Activated naive CD4-positive, alpha-beta T cell treated with anti-CD3 and anti-CD28 coated beads, Interleukin-2, amount 50 U/mL, for 16 hours (primary cell): ENCODE results near the gene DIP2C.
"Not testable (repeated sequence)": the region's sequence is repeated elsewhere in the genome, so short reads cannot be mapped to it uniquely, and the experiment has no call there.

Source experiments
- DNase-seq: peaks from one replicate; pipeline ENCODE4 v3.0.0-alpha.2; 2020

Gene DIP2C

DNA sequence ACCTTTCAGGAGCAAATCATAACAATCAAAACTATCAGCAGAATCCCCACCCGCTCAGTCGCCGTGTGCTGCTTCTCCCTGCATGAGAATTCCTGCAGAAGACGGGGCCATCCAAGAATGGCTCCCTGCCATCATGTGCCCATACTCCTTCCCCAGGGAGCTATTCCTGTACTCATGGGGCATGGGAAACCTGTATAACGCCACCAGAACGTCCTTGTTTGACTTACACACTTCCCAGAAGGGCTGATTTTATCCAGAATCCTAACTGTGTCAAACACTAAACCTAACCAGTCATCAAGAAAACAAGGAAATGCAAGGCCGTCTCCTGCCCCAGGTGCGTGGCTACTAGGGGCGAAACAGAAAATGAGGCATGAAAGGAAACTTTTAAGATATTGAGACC lies 16.0 kb downstream of the DIP2C start:
- no peak for DNase-seq

DNA sequence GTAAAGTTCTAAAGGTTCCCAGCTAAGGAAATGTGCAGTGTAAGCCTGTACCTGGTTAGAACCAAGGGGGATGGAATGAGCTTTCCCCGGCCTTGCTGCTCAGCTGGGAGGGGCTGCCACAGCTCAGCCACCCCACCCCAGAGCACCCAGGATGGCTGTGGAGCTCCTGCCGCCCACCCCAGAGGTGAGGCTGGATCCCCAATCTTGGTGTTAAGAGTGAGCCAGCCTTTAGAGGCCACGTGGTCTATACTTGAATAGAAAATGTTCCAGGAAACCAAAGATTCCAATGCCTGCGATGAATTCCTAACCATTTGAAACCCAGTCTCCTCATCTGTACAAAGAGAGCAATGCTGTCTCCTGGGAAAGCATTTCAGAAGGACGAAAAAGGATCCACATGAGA lies 16.5 kb downstream of the DIP2C start:
- no peak for DNase-seq

DNA sequence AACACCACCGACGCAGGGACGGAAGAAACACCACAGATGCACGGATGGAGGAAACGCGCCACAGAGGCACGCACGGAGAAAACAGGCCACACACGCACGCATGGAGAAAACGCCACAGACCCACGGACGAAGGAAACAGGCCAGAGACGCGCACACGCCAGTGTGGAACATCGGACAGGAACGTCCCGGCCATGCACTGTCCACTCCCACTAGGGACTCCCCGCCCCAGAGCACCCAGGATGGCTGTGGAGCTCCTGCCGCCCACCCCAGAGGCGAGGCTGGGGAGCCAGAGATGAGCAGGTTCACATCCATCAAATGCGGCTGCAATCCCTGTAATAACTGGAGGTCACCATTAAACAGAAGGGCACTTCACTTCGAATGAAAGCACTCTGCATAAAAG lies 17.3 kb downstream of the DIP2C start:
- no peak for DNase-seq

DNA sequence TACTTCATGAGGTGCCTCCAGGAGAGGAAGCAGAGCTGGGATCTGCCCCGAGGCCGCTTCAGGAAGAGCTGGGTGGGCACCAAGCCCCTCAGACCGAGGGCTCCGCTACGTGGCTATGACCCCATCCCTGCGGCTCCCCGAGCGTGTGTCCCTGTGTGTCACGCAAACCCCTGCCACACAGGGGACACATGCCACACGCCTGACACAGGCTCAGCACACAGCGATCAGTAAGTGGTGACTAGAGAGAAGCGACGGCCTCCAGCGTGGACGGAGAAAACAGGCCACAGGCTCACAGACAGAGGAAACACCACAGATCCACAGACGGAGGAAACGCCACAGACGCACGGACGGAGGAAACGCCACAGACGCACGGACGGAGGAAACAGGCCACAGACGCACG lies 18.5 kb downstream of the DIP2C start:
- DNase-seq: no peak

DNA sequence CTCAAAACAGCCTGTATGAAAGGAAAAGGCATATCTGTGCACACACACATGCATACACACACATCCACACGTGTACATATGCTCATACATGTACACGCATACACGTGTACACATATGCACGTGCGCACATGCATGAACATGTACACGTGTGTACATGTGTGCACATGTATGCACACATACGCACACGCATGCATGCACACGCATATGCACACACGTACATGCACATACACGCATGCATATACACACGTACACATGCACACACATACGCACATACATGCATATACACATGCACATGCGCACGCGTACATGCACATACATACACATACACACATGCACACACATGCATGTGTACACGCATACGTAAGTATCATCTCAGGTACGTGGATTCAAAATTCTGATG lies 19.4 kb downstream of the DIP2C start:
- DNase-seq: no peak

DNA sequence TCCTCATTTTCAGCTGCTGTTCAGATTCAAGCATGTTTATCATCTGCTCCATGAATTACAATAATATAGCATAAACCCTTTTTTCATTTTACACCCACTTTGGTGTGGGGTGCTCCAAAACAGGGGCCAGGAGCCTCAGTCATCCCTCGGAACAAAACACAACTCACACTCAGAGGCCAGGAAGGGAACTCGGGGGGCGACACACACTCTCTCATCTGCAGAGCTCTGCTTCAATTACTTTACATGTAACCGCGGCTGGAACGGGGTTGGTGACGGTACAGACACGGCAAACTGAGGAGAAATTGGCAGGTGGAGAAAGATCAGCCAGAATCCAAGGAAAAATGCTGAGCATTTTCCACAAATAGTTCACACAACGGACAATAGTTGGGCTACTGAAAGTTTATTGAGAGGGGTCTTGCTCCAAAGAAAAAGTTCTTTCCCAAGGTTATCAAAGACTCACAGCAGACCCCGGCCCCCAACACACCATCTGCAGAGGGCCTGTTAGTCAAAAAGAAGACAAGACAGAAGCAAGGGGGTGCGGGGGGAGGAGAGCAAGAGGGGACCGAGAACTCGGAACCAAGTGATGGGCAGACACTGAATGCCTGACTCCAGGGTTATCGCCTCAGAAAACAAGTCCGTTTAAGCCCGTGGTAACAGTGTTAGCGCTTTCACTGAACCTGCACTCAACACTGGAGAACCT lies 20.5 kb downstream of the DIP2C start:
- no peak for DNase-seq

DNA sequence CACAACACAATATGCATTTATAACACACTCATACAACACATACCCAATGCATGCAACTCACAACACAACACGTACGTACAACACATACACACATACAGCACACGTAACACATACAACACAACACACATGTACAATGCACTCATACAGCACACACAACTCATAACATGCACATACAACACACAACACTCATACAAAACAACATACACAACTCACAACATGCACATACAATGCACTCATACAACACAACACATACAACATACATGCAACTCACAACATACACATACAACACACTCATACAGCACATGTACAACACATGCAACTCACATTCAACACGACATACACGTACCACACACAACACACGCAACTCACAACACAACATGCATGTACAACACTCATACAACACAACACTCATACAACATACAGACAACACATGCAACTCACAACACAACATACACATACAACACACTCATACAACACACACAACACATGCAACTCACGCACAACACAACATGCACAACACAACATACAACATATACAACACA lies 21.8 kb downstream of the DIP2C start:
- DNase-seq: no peak

DNA sequence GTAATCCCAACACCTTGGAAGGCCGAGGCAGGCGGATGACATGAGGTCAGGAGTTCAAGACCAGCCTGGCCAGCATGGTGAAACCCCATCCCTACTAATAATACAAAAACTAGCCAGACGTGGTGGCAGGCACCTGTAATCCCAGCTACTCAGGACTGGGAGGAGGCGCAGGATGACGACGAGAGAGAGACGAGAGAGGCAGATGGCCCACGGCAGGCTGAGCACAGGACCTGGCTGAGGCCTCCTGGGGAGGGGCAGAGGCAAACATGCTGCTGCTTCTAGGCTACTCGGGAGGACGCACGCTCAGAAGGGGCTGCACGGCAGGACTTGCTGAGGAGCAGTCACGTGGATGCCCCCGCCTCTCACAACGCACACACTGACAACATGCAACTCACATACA lies 22.4 kb downstream of the DIP2C start:
- DNase-seq: no peak

DNA sequence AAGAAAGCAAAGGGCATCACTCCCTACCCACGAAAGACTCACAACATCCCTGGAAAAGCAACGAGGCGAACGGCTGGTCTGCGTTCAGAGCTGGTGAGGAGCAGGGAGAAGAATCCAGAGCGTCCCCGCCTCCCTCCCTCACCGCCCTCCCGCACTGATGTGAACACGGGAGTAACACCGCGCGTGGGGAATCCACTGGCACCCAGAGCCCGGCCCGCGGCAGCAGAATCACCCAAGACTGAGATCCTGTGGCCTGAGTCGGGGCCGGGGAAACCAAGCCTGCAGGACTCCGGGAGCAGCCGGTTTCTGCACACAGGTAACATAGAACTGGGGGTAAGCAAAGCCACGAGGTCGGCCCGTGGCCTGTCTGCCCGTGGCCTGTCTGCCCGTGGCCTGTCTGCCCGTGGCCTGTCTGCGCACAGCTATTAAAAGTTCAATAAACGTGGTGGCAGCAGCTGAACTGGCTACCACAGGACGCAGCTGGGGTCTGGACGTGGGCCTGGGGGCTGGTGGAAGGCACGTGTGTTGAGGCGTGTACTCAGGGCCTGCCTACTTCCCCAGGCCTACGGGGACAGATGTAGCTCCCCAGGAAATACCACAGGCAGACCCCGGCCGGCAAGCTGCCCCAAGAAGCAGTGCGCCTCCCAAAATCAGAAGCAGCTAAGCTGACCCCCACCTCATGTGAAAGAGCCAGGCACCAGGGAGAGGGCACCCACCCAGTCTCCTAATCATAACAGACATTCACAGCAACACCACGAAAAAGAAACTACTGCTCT lies 23.0 kb downstream of the DIP2C start:
- no peak for DNase-seq

DNA sequence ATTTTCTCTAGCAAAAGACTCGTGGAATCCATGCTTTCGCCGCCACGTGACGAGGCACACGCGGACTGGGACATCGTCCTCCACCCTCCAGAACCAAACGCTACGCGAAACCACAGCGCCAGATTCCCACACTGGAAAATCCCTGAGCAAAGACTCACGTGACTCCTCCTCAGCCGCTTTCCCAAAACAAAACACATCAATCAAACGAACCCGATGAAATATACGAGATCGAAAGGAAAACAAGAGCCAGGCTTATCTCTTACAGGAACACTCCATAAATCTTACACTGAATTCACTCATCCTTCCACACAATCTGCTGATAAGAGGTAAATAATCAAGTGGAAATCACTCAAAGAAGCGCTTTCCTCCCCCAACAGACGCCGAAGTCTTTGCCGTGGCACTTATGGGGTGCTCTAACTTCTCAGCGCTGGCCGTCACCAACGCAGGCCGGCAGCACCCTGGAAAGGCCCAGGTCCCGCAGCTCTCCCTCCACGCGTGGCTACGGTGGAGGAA lies 23.8 kb downstream of the DIP2C start:
- DNase-seq: no peak

DNA sequence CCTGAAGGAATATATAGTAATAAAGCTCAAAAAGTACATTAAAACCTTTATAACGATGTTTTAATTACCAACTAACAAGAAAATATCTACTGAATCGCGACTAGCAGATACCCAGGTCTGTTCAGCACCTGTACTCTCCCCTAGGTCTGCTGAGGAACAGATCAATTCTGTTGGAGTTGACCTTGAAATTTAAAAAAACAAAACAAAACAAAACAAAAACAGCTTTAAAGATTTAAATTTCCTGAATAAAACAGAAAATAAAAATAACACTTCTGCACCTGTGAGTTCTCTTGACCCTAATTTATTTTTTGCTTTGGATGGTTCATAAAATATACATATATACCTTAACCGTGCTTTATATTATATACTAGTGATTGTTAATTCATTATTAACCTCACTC lies 24.6 kb downstream of the DIP2C start:
- DNase-seq: no peak

DNA sequence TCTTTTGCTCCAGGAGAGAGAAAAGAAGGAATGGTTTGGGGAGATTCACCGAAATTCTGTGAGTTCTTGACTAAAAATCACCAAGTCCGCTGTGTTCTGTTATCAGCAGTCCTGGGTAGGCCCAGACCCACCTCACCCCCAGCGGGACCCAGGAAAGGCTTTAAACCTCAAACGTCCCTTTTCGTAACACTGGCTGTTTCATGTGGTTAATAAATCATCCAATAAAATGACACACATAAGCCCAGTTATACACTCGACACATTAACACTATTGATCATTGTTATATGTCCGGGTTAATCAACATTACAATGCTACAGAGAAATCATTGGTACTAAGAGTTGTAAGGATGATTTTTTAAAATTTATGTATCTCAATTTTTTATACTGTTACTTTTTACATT lies 25.2 kb downstream of the DIP2C start:
- DNase-seq: no peak

DNA sequence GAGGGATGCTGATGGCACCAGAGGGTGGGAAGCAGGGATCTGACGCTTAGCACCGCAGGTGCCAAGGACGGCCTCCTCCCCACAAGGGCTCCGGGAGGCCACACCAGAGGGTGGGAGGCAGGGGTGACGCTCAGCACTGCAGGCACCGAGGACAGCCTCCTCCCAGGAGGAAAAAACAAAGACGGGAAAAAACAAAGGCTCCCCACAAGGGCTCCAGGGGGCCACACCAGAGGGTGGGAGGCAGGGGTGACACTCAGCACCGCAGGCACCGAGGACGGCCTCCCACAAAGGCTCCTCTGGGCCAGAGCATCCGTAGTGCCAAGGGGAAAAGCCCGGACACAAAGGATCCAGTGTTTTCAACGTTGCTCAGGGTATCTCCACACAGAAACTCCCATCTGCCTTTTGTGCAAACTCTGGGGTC lies 25.6 kb downstream of the DIP2C start:
- DNase-seq: no peak

DNA sequence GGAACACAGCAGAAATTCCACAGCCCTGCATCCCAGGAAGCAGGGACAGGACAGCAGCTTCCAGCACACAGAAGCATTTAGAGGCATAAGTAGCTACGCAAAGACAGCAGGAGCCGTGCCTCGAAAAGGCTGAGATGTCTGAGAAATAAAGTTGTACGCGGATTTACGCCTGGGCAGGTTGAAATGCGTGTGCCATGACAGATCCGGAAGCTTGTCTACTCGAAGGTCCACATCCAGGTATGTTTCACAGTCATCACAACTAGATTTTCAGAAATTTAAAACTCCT lies 26.1 kb downstream of the DIP2C start:
- no peak for DNase-seq

DNA sequence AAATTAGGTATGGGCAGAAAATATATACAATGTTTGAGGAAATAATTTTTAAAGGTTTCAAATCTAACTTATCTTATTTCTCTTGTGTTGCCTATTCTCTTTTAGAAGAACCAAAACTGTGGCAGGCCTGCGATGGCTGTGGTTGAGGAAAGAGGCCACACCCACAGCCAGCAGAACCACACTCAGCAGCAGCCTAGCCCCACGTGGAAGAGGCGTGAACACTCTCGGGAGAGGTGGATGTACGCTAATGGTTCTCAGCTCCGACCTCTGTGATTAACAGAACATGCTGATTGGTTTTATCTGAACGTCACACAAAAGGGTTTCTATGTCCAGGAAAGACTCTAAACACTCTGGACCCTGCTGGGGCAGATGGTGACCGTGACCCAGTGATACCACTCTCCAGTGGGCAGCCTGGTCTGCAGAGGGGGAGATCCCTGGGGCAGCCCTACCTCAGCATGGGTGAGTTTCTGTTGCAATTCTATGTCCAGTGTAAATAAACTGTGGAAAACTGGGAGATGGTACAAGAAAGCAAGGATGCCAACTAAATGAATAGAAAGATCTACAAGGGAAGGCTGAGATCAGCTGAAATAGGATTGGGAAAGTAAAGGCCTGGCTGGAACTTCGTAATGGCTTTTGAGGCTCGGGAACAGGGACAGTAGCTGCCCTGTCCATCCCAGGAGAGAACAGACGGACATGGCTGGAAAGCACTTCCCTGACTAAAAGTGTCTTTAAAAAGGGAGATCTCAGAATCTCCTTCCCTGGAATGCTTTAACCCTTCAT lies 26.6 kb downstream of the DIP2C start:
- DNase-seq: no peak

DNA sequence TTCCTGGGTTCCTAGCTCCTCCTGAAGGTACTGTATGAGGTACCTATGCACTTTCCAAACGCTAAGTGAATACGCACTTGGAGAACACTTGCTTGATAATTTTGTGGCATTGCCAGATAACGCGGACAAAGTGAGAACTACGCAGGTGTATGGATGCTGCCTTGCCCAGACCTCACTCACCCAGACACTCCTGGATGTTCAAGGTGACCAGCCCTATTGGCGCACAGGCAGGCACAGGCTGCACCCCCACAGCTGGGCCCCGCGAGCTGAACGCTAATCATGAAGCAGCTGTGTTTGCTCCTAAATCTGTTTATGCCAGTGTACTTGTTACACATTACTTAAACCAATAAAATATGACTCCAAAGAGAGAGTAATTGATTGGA lies 27.3 kb downstream of the DIP2C start:
- no peak for DNase-seq

DNA sequence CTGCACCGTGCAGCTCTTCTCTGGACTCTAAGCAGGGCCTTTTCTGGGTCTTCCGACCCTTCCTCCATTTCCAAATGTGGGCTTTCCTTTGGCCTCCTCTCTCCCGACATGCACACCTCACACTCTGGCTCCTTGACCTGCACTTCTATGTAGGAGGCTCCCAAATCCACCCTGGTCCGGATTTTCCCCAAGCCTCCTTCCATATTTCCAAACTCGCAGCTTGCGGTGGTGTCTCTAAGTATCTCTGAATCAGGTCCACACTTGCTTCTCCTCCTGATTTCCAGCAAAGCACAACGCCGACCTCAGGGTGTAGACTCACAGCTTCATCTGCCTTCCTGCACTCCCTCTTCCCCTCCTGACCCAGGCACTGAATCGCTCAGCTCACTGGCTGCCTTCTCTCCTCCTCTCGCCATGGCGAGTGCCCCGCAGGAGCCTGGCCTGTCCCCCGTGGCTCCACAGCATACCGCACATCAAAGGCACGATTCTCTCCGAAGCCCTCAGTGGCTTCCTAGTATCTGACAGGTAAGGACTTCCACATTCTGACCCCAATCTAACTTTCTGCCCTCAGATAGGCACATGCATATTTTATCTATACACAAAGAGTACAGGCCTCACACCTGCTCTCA lies 27.8 kb downstream of the DIP2C start:
- no peak for DNase-seq

DNA sequence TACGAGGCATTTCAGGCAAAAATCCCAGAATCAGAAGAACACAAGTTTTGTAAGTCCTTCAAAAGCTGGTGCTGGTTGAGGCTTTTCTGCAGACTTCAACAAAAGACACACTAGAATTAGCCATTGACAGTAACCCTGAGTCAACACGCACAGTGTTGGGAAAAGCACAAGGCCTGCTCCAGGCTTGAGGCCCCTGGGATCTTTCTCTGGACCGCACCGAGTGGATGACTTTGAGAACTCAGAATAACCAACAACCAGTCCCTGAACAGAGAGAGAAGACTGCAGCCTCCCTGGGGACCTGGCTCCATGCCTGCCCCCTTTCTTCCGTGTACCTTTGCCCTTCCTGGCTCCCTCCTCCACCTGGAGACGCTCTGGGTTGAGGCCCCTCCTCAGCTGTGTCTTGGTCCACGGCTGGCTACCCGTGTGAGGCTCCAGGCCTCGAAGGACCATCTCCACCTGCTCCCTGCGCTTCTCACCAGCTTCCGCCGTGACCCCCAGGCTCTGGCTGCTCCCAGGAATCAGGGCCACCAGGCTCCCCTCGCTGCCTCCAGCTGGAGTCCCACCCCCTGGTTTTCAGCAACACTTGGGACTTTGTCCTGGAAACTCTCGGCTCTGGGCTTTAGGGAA lies 28.4 kb downstream of the DIP2C start:
- DNase-seq: no peak

DNA sequence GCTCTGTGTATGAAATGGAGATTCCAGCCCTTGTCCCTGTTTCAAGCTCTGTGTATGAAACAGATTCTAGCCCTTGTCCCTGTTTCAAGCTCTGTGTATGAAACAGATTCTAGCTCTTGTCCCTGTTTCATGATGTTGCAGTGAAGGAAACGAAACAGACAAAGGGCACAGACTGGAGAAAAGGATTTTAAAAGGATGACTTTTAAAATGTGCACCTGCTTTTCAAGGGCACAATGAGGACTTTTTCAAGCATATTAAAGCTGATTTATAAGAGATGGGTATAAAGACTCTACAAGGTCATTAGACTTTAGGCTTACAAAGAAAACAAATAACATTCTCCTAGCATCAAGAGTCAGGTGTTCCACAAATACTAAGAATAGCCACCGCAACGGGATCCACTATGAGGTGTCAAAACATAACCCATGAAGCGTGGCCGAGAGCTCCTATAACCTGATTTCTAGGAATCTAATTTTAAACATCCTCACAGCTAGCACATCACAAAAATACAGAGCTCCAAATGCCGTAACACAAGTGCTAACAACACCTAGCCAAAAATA lies 29.0 kb downstream of the DIP2C start:
- DNase-seq: no peak

DNA sequence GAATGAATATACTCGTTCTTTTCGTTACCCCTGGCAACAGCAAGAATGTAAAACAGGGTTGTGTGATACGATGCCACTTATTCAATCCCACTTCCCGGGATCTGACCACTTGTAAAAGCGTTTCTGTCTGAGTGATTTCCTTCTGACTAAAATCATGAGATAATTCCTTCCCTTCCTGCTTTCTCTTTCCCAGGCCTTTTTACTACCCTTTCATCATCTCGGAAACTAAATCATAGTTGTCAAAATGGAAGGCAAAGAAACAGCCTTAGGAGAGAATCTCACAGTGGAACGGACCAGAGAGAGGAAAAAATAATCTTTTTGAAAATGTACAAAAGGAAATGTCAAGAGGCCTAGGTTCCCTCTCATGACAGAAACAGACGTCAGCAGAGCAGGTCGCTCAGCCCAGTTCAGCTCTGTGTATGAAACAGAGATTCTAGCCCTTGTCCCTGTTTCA lies 29.8 kb downstream of the DIP2C start:
- DNase-seq: no peak

DNA sequence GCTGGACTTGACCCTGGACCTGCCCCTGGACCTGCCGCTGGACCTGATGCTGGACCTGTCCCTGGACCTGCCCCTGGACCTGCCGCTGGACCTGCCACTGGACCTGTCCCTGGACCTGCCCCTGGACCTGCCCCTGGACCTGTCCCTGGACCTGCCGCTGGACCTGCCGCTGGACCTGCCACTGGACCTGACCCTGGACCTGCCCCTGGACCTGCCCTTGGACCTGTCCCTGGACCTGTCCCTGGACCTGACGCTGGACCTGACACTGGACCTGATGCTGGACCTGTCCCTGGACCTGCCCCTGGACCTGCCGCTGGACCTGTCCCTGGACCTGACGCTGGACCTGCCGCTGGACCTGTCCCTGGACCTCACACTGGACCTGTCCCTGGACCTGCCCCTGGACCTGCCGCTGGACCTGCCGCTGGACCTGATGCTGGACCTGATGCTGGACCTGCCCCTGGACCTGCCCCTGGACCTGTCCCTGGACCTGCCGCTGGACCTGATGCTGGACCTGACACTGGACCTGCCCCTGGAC lies 31.6 kb downstream of the DIP2C start:
- DNase-seq: not testable (repeated sequence)

DNA sequence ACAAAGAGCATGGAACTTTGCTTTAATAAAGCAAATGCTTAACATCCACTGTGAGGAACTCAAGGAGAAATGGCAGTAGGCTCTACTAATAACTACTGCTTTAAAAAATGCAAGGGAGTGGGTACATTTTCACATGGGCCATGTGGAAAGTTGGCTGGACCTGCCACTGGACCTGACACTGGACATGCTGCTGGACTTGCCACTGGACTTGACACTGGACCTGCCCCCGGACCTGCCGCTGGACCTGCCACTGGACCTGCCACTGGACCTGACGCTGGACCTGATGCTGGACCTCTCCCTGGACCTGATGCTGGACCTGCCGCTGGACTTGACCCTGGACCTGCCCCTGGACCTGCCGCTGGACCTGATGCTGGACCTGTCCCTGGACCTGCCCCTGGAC lies 32.6 kb downstream of the DIP2C start:
- no peak for DNase-seq
